Measurements from ENCODE around the gene DLGAP1. TPM values are rescaled to one million over a fixed set of nuclear protein-coding genes. Genes with fewer than 3 reads are reported as not detected.
A peak's percentile ranks its signal among the peaks of the same experiment; 100 is the strongest.

The DLGAP1 gene
- total and polyA plus RNA-seq, 2 of the 13 experiments (the other 11 are each of a cell fraction or from before 2014, with no cell fraction given), result 0.01 TPM; not detected in 1

DNA sequence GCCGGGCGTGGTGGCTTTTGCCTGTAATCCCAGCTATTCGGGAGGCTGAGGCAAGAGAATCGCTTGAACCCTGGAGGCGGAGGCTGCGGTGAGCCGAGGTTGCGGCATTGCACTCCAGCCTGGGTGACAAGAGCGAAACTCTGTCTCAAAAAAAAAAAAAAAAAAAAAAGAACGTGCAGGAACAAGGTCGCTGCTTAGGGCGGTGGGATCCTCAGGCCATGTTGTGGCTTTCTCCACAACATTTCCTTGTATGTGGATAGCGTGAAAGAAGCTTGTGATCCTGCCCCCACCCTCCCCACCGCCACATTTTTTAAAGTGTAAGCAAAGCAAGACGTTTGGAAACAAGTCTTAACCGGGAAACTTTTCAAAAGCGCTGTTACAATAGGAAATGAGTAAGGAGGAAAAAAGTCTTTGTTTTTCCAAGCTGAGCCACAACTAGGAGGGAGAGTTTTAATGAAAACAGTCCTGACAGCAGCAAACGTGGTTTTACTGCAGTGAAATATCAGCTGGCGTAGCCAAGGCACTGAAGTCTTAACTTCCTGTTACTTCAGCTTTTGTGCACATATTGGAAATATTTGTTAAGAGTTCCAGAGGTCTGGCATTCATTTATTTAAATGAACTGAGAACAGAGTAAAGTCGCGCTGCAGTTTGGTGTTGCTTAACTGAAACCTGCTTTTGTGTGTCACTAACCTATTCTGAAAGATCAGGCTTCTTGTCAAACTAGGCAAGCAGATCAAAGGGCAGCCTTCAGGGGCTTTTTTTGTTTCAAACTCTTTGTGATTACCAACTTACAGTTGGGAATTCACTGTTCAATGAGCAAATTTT, 1001.4 kb downstream of the DLGAP1 start (continued):
- TF ChIP-seq FOXC1 (CRISPR knock-in tag; IDR thresholded peaks at IDR 0.05; ENCODE audit: borderline replicate concordance) (no peak), MAFG (CRISPR knock-in tag; IDR thresholded peaks at IDR 0.05) (no peak), SMAD1 (CRISPR knock-in tag; IDR thresholded peaks at IDR 0.05; ENCODE audit: borderline replicate concordance, low read depth) (no peak), RARA (CRISPR knock-in tag; IDR thresholded peaks at IDR 0.05) (peak; percentile 42; the same call in 1 of the 2 replicates), SETDB1 (CRISPR knock-in tag; IDR thresholded peaks at IDR 0.05; ENCODE audit: borderline replicate concordance) (no peak), KDM5B (CRISPR knock-in tag; IDR thresholded peaks at IDR 0.05; ENCODE audit: borderline replicate concordance) (no peak), POLR2AphosphoS2 (IDR thresholded peaks at IDR 0.05; ENCODE audit: low read depth, low read length) (no peak), EEA1 (CRISPR knock-in tag; IDR thresholded peaks at IDR 0.05; ENCODE audit: borderline replicate concordance) (no peak), FOSL1 (CRISPR knock-in tag; IDR thresholded peaks at IDR 0.05; ENCODE audit: borderline replicate concordance) (no peak), HNRNPUL1 (IDR thresholded peaks at IDR 0.05; ENCODE audit: low read depth, low read length) (no peak), SNAI1 (CRISPR knock-in tag; IDR thresholded peaks at IDR 0.05; ENCODE audit: borderline replicate concordance) (no peak)
- TF ChIP-seq, protein P1, sequence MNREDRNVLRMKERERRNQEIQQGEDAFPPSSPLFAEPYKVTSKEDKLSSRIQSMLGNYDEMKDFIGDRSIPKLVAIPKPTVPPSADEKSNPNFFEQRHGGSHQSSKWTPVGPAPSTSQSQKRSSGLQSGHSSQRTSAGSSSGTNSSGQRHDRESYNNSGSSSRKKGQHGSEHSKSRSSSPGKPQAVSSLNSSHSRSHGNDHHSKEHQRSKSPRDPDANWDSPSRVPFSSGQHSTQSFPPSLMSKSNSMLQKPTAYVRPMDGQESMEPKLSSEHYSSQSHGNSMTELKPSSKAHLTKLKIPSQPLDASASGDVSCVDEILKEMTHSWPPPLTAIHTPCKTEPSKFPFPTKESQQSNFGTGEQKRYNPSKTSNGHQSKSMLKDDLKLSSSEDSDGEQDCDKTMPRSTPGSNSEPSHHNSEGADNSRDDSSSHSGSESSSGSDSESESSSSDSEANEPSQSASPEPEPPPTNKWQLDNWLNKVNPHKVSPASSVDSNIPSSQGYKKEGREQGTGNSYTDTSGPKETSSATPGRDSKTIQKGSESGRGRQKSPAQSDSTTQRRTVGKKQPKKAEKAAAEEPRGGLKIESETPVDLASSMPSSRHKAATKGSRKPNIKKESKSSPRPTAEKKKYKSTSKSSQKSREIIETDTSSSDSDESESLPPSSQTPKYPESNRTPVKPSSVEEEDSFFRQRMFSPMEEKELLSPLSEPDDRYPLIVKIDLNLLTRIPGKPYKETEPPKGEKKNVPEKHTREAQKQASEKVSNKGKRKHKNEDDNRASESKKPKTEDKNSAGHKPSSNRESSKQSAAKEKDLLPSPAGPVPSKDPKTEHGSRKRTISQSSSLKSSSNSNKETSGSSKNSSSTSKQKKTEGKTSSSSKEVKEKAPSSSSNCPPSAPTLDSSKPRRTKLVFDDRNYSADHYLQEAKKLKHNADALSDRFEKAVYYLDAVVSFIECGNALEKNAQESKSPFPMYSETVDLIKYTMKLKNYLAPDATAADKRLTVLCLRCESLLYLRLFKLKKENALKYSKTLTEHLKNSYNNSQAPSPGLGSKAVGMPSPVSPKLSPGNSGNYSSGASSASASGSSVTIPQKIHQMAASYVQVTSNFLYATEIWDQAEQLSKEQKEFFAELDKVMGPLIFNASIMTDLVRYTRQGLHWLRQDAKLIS (CRISPR knock-in tag; IDR thresholded peaks at IDR 0.05), result peak; percentile 83; the same call in 1 of the 2 replicates
- TF ChIP-seq, protein P2, sequence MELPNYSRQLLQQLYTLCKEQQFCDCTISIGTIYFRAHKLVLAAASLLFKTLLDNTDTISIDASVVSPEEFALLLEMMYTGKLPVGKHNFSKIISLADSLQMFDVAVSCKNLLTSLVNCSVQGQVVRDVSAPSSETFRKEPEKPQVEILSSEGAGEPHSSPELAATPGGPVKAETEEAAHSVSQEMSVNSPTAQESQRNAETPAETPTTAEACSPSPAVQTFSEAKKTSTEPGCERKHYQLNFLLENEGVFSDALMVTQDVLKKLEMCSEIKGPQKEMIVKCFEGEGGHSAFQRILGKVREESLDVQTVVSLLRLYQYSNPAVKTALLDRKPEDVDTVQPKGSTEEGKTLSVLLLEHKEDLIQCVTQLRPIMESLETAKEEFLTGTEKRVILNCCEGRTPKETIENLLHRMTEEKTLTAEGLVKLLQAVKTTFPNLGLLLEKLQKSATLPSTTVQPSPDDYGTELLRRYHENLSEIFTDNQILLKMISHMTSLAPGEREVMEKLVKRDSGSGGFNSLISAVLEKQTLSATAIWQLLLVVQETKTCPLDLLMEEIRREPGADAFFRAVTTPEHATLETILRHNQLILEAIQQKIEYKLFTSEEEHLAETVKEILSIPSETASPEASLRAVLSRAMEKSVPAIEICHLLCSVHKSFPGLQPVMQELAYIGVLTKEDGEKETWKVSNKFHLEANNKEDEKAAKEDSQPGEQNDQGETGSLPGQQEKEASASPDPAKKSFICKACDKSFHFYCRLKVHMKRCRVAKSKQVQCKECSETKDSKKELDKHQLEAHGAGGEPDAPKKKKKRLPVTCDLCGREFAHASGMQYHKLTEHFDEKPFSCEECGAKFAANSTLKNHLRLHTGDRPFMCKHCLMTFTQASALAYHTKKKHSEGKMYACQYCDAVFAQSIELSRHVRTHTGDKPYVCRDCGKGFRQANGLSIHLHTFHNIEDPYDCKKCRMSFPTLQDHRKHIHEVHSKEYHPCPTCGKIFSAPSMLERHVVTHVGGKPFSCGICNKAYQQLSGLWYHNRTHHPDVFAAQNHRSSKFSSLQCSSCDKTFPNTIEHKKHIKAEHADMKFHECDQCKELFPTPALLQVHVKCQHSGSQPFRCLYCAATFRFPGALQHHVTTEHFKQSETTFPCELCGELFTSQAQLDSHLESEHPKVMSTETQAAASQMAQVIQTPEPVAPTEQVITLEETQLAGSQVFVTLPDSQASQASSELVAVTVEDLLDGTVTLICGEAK (IDR thresholded peaks at IDR 0.05), result no peak
- TF ChIP-seq, protein P2 (CRISPR knock-in tag; IDR thresholded peaks at IDR 0.05), result no peak
- TF ChIP-seq, protein P3, sequence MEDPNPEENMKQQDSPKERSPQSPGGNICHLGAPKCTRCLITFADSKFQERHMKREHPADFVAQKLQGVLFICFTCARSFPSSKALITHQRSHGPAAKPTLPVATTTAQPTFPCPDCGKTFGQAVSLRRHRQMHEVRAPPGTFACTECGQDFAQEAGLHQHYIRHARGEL (CRISPR knock-in tag; IDR thresholded peaks at IDR 0.05), result no peak

Measured in HepG2 (cell line).